Skeletal muscle satellite cell (primary cell): ENCODE measurements around the gene CCDC136. TPM values are rescaled to one million over a fixed set of nuclear protein-coding genes. Genes with fewer than 3 reads are reported as not detected.

Experiments used
- small RNA-seq: library from RNA; depleted of rRNA; stranded (forward); fragments of <200 nt; gene quantifications from one replicate; pipeline ENCODE3, GENCODE V24; 2012

The CCDC136 gene

Small RNA genes within 50 kb of the gene (small RNA-seq; reads per million reads assigned to genes)
- not detected for gene RN7SL81P
